Activated CD4-positive, alpha-beta memory T cell treated with anti-CD3 and anti-CD28 coated beads for 36 hours (primary cell): ENCODE results near the gene CHMP4A. TPM values are rescaled to one million over a fixed set of nuclear protein-coding genes. Genes with fewer than 3 reads are reported as not detected.

Experiments used
- CTCF ChIA-PET: fragments of 350-600 bp; sonication (Branson Sonifier 250); formaldehyde crosslinking; loops from one replicate; lab custom pipeline; 2021; ENCODE audit warnings: antibody characterized with exemption, inconsistent platforms; lab: Charles Lee
- POLR2A ChIA-PET: fragments of 350-600 bp; sonication (Branson Sonifier 250); formaldehyde crosslinking; loops from one replicate; lab custom pipeline; 2021; ENCODE audit warnings: antibody characterized with exemption; lab: Charles Lee
- DNase-seq: peaks from one replicate; pipeline ENCODE4 v3.0.0-alpha.2; 2020
- H3K27ac Mint-ChIP-seq: one replicate; pipeline ENCODE4 v1.8.0; 2021; ENCODE audit warnings: mixed read lengths
- H3K27me3 Mint-ChIP-seq: one replicate; pipeline ENCODE4 v1.8.0; 2021; ENCODE audit warnings: mixed read lengths
- H3K36me3 Mint-ChIP-seq: one replicate; pipeline ENCODE4 v1.8.0; 2021; ENCODE audit warnings: mixed read lengths
- H3K4me1 Mint-ChIP-seq: one replicate; pipeline ENCODE4 v1.8.0; 2021; ENCODE audit warnings: low read depth, mixed read lengths
- H3K4me3 Mint-ChIP-seq: one replicate; pipeline ENCODE4 v1.8.0; 2021; ENCODE audit warnings: mild to moderate bottlenecking, mixed read lengths
- H3K9me3 Mint-ChIP-seq: one replicate; pipeline ENCODE4 v1.8.0; 2021; ENCODE audit warnings: mixed read lengths
- intact Hi-C: fragments of 100-400 bp; cut with micrococcal nuclease; formaldehyde crosslinking; loops from one replicate; pipeline ENCODE4 v1.15.1; 2023
- total RNA-seq, 2 experiments: library from RNA; stranded (reverse); gene quantifications; one replicate each; pipeline ENCODE4 v1.2.3, GENCODE V29; 2021

Gene CHMP4A
- total RNA-seq, 2 experiments from 2014 or later: 79.0 to 84.6 TPM

- peaks cover 57% of the 10 kb centered on the region for H3K4me1 Mint-ChIP-seq
- ChIA-PET CTCF (interaction anchor here (0.9 to 2.8 kb wide), 8 partner anchors 17 to 237 kb away, joined by 3 to 10 read pairs (median 6); partner anchors contain the start of genes IRF9, MDP1, NRL and PSME2), POLR2A (interaction anchor here (0.6 to 4.2 kb wide), 15 partner anchors 11 to 137 kb away, joined by 3 to 26 read pairs (median 7); partner anchors contain the start of genes CHMP4A, DHRS1, IRF9 and MDP1)
- no peaks in the 10 kb centered on the region for H3K9me3 Mint-ChIP-seq
- intact Hi-C loops: loop anchor here (1.0 to 2.0 kb wide), 3 partner anchors 18 to 104 kb away; partner anchors contain the start of genes CHMP4A, DHRS1, EMC9 and NOP9
- H3K27ac Mint-ChIP-seq: peak overlapping the region; percentile 95
- H3K4me3 Mint-ChIP-seq: peak overlapping the region; percentile 96
- H3K36me3 Mint-ChIP-seq: peaks cover 36% of the 10 kb centered on the region
- H3K27me3 Mint-ChIP-seq: no peaks in the 10 kb centered on the region
- DNase-seq: no peak
Observed at GRCh38 chr14:24194873-24195185, 18.5 kb downstream of the CHMP4A start.

GRCh38 chr14:24194186-24194872 lies 19.0 kb downstream of the CHMP4A start:
- Mint-ChIP-seq H3K27ac (peak overlapping the region; percentile 95), H3K27me3 (no peaks in the 10 kb centered on the region), H3K4me1 (peaks cover 56% of the 10 kb centered on the region), H3K36me3 (peaks cover 36% of the 10 kb centered on the region), H3K4me3 (peak overlapping the region; percentile 96), H3K9me3 (no peaks in the 10 kb centered on the region)
- intact Hi-C loops: loop anchor here (2.0 kb wide), 1 partner anchor 104 kb away; the partner anchor contains the start of genes DHRS1 and NOP9
- ChIA-PET POLR2A (interaction anchor here (1.1 to 4.2 kb wide), 8 partner anchors 12 to 105 kb away, joined by 3 to 26 read pairs (median 12); partner anchors contain the start of genes DHRS1, IRF9, MDP1 and NOP9), CTCF (interaction anchor here (0.7 to 2.8 kb wide), 7 partner anchors 33 to 237 kb away, joined by 3 to 10 read pairs (median 5); partner anchors contain the start of genes IRF9, NRL, PSME2 and RNF31)
- no peak for DNase-seq

DNA sequence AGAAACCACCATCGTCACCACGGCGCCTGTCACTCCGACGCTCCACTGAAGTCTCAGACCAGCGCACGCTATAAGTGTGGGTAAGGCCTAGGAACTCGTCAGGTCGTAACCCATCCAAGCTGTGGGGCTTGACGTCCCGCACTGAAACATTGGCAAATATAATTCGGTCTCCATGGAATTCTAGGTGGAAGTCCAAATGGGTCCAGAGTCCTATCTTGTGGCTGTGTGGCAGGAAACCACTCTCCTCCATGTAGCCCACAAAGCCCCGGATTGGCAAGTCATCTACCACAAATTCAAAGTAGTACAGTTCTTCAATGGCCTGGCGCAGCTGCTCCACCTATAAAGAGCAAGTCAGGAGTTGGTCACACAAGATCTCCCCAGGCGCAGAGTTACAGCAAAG lies 20.4 kb downstream of the CHMP4A start:
- ChIA-PET CTCF (interaction anchor here (1.2 kb wide), 1 partner anchor 47 kb away, joined by 3 read pairs; the partner anchor contains the start of gene PSME2), POLR2A (interaction anchor here (4.2 kb wide), 1 partner anchor 31 kb away, joined by 26 read pairs; the partner anchor contains the start of gene IRF9)
- peaks cover 30% of the 10 kb centered on the region for H3K36me3 Mint-ChIP-seq
- no peak for DNase-seq
- H3K4me1 Mint-ChIP-seq: peaks cover 51% of the 10 kb centered on the region
- intact Hi-C loops: no loop called here
- no peak overlapping the region for H3K4me3 Mint-ChIP-seq
- H3K9me3 Mint-ChIP-seq: no peaks in the 10 kb centered on the region
- peak overlapping the region; percentile 39 for H3K27ac Mint-ChIP-seq
- no peaks in the 10 kb centered on the region for H3K27me3 Mint-ChIP-seq

DNA sequence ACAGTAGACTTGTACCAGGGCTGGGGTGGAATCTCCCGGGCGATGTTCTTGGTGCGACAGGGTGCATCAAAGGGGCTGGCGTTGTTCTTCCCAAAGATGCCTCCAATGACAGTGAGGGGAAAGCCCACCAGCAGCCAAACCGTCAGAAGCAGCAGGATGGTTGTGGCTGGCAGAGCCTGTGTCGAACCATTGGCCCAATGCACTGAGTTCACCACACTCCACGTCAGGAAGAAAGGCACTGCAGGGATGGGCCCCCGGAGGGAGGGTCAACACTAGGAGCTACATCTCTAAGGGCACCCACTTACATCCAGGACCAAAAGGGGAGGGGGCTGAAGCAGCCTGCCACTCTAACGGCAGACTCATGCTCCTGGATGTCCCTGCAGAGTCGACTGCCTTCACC lies 22.9 kb downstream of the CHMP4A start:
- POLR2A ChIA-PET: no interaction called here

GRCh38 chr14:24189460-24189859 lies 23.8 kb downstream of the CHMP4A start:
- peak overlapping the region; percentile 35 for H3K27ac Mint-ChIP-seq
- no peaks in the 10 kb centered on the region for H3K27me3 Mint-ChIP-seq
- no peaks in the 10 kb centered on the region for H3K9me3 Mint-ChIP-seq
- H3K4me3 Mint-ChIP-seq: no peak overlapping the region
- H3K4me1 Mint-ChIP-seq: peaks cover 47% of the 10 kb centered on the region
- H3K36me3 Mint-ChIP-seq: peaks cover 36% of the 10 kb centered on the region
- CTCF ChIA-PET: interaction anchor here (0.7 to 3.2 kb wide), 6 partner anchors 10 to 119 kb away, joined by 3 to 18 read pairs (median 3); partner anchors contain the start of genes CIDEB and IRF9
- no peak for DNase-seq
- POLR2A ChIA-PET: interaction anchor here (1.0 to 2.3 kb wide), 12 partner anchors 9 to 119 kb away, joined by 3 to 13 read pairs (median 4); partner anchors contain the start of genes EMC9, IRF9, MDP1 and PSME1
- intact Hi-C loops: loop anchor here (2.0 kb wide), 4 partner anchors 43 to 75 kb away; partner anchors contain the start of genes DCAF11, GMPR2, NEDD8 and NRL

More for the DNA sequence above, 22.9 kb downstream of the CHMP4A start:
- Mint-ChIP-seq H3K9me3 (no peaks in the 10 kb centered on the region), H3K27me3 (no peaks in the 10 kb centered on the region), H3K27ac (no peak overlapping the region), H3K4me1 (peaks cover 53% of the 10 kb centered on the region), H3K4me3 (no peak overlapping the region), H3K36me3 (peaks cover 32% of the 10 kb centered on the region)
- no peak for DNase-seq
- CTCF ChIA-PET: no interaction called here
- intact Hi-C loops: no loop called here

DNA sequence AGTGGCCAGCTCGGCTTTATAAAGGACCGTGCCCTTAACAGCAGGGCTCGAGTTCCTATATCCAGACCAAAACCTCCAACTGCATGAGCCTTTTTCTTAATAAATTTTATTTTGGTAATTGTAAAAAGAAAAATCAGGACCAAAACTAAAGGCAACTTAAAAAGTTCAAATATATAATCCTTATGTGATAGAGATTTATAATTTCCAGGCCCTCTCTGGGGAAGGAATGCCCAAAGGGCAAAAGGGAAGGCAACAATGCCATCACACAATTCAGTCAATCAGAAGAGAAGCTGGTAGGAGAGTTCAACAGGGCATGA lies 24.3 kb downstream of the CHMP4A start:
- Mint-ChIP-seq H3K4me1 (peaks cover 42% of the 10 kb centered on the region), H3K27ac (peak overlapping the region; percentile 74), H3K9me3 (no peaks in the 10 kb centered on the region)

DNA sequence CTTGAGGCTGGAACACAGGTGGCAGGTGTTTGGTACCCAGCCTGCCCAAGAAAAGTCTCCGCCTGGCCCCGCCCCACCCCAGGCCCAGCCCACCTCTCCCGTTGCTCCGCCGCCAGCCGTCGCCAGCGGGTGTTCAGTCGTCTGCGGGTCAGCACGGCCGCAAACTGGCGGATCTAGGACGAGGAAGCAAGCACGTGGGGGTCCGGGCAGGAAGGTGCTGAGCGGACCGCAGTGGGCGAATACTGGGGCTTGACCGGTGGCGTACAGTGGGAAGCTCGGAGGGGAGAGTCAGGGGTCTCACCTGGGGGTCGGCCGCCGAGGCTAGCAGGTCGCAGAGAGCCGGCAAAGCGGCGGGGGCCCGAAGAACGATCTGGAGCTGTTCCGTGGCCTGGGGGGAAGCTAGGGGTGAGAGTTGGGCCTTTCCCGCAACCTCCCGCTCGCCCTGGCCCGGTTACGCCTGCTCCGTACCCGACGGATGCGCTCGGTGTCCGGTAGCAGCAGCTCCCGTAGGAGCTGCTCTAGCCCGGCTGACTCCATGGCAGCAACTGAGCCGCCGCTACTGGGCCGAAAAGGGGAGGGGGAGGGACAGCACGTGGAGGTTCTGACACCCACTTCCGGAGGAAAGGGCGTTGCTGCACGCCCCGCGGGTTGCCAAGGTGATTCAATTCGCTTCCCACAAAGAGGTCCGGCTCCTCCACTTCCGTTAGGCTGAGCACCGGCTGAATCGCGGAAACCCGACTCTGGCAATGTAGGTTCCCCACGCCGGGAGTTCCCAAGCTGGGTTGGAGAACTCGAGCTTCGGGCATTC lies 24.8 kb downstream of the CHMP4A start, which contains the start of gene IPO4:
IPO4 (minus strand) TSS at position 566 of the 808 bp plus-strand sequence; CDS start at position 537, 29 bp downstream.
- no peaks in the 10 kb centered on the region for H3K27me3 Mint-ChIP-seq
- peak; percentile 97 for DNase-seq
- ChIA-PET POLR2A (interaction anchor here (1.0 to 3.2 kb wide), 17 partner anchors 10 to 120 kb away, joined by 3 to 13 read pairs (median 5); partner anchors contain the start of genes CHMP4A, DCAF11, EMC9 and IRF9), CTCF (interaction anchor here (0.6 to 3.2 kb wide), 9 partner anchors 9 to 1213 kb away, joined by 3 to 18 read pairs (median 3); partner anchors contain the start of genes CIDEB, IRF9, PSME1 and TINF2)
- H3K27ac Mint-ChIP-seq: peak within 1 kb of the TSS; percentile 74
- H3K4me1 Mint-ChIP-seq: peaks cover 40% of the 10 kb centered on the region
- H3K36me3 Mint-ChIP-seq: peaks cover 39% of the 10 kb centered on the region
- no peaks in the 10 kb centered on the region for H3K9me3 Mint-ChIP-seq
- intact Hi-C loops: loop anchor here (1.0 to 2.0 kb wide), 9 partner anchors 25 to 109 kb away; partner anchors contain the start of genes CHMP4A, DCAF11, EMC9 and GMPR2
- peak within 1 kb of the TSS; percentile 89 for H3K4me3 Mint-ChIP-seq

More for the DNA sequence above, 24.3 kb downstream of the CHMP4A start:
- CTCF ChIA-PET: interaction anchor here (0.7 to 3.2 kb wide), 8 partner anchors 9 to 119 kb away, joined by 3 to 18 read pairs (median 3); partner anchors contain the start of genes CIDEB, IRF9 and PSME1
- Mint-ChIP-seq H3K27me3 (no peaks in the 10 kb centered on the region), H3K4me3 (peak overlapping the region; percentile 89), H3K36me3 (peaks cover 36% of the 10 kb centered on the region)
- POLR2A ChIA-PET: interaction anchor here (1.0 to 2.3 kb wide), 15 partner anchors 10 to 119 kb away, joined by 3 to 13 read pairs (median 5); partner anchors contain the start of genes CHMP4A, DCAF11, EMC9 and IRF9
- DNase-seq: no peak
- intact Hi-C loops: loop anchor here (2.0 kb wide), 4 partner anchors 44 to 74 kb away; partner anchors contain the start of genes DCAF11, GMPR2, NEDD8 and NRL

GRCh38 chr14:24187539-24187915 lies 25.8 kb downstream of the CHMP4A start:
- POLR2A ChIA-PET: interaction anchor here (0.7 to 3.2 kb wide), 9 partner anchors 10 to 73 kb away, joined by 3 to 12 read pairs (median 6); partner anchors contain the start of genes DCAF11, EMC9, IRF9 and NRL
- H3K4me3 Mint-ChIP-seq: peak overlapping the region; percentile 89
- CTCF ChIA-PET: interaction anchor here (1.3 to 3.2 kb wide), 4 partner anchors 26 to 121 kb away, joined by 4 to 18 read pairs (median 5); partner anchors contain the start of genes CIDEB and IRF9

DNA sequence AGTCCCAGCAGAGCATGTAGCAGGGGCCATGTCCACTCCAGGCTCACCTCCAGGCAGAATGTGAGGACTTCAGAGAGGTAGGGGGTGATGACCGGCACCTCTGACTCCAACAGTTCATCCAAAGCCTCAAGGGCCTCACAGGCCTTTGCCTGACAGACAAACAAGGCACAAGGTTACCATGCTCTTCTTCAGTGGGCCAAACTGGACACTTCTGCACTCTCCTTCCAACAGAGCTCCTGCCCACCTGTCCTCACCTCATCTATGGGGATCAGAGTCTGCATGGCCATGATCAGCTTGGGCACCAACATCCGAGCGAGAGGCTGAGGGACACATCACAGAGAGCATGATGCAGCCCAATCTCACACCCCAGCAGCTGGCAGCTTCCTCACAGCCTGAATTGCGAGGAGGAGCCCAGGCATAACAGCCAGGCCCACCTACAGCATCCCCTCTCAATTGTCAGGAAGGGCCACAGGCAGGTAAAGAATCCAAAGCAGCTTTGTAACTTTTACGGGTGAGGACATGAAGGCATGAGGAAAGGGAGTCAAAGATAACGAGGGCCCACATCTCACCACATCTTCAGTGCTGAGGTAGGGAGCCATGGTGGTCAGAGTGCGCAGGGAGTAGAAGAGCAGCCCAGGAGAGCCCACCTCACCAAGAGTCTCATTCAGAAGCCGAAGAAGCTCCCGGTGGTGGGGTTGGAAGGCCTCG lies 26.3 kb downstream of the CHMP4A start:
- Mint-ChIP-seq H3K27me3 (no peaks in the 10 kb centered on the region), H3K4me1 (peaks cover 29% of the 10 kb centered on the region), H3K4me3 (peak overlapping the region; percentile 89), H3K27ac (no peak overlapping the region), H3K36me3 (peaks cover 35% of the 10 kb centered on the region), H3K9me3 (no peaks in the 10 kb centered on the region)
- DNase-seq: no peak
- CTCF ChIA-PET: interaction anchor here (1.3 to 3.2 kb wide), 4 partner anchors 26 to 121 kb away, joined by 4 to 18 read pairs (median 5); partner anchors contain the start of genes CIDEB and IRF9
- POLR2A ChIA-PET: interaction anchor here (0.7 to 3.2 kb wide), 6 partner anchors 9 to 40 kb away, joined by 3 to 12 read pairs (median 5); partner anchors contain the start of genes IRF9 and PSME2
- intact Hi-C loops: no loop called here

More at GRCh38 chr14:24187539-24187915, 25.8 kb downstream of the CHMP4A start:
- intact Hi-C loops: no loop called here
- peaks cover 37% of the 10 kb centered on the region for H3K36me3 Mint-ChIP-seq
- H3K9me3 Mint-ChIP-seq: no peaks in the 10 kb centered on the region
- peaks cover 33% of the 10 kb centered on the region for H3K4me1 Mint-ChIP-seq
- H3K27ac Mint-ChIP-seq: peak overlapping the region; percentile 52
- DNase-seq: no peak
- H3K27me3 Mint-ChIP-seq: no peaks in the 10 kb centered on the region

- POLR2A ChIA-PET: interaction anchor here (1.3 to 3.2 kb wide), 2 partner anchors 8 to 24 kb away, joined by 3 to 12 read pairs; no protein-coding TSS in a partner anchor
- Mint-ChIP-seq H3K9me3 (no peaks in the 10 kb centered on the region), H3K4me1 (peaks cover 25% of the 10 kb centered on the region), H3K27ac (no peak overlapping the region), H3K4me3 (no peak overlapping the region), H3K27me3 (no peaks in the 10 kb centered on the region), H3K36me3 (peaks cover 32% of the 10 kb centered on the region)
- DNase-seq: no peak
- intact Hi-C loops: no loop called here
- CTCF ChIA-PET: interaction anchor here (0.7 to 2.2 kb wide), 3 partner anchors 24 to 95 kb away, joined by 3 to 13 read pairs (median 3); partner anchors contain the start of genes DCAF11, IRF9 and NRL
Observed at GRCh38 chr14:24185741-24186140, 27.5 kb downstream of the CHMP4A start.
